Stimulated activated CD8-positive, alpha-beta memory T cell treated with anti-CD3 and anti-CD28 coated beads, Interleukin-2, amount 100 ng/mL, for 1 hour (primary cell): ENCODE results near the gene OR13A1.
"Not testable (repeated sequence)": the region's sequence is repeated elsewhere in the genome, so short reads cannot be mapped to it uniquely, and the experiment has no call there.

ENCODE experiments used
- DNase-seq, 2 donors: peaks; one replicate each; pipeline ENCODE4 v3.0.0-alpha.2; 2020; ENCODE audit warnings: low read depth in 2 of 2

The OR13A1 gene

GRCh38 chr10:45315508-45315907 lies at the start of gene OR13A1:
TSS of gene OR13A1 (minus strand) at chr10:45315608. CDS start at chr10:45304422, 11,186 bp downstream.
- no peak for DNase-seq

- not testable (repeated sequence) for DNase-seq
These were observed 46.8 kb upstream of the OR13A1 start for GRCh38 chr10:45361983-45362799.

DNA sequence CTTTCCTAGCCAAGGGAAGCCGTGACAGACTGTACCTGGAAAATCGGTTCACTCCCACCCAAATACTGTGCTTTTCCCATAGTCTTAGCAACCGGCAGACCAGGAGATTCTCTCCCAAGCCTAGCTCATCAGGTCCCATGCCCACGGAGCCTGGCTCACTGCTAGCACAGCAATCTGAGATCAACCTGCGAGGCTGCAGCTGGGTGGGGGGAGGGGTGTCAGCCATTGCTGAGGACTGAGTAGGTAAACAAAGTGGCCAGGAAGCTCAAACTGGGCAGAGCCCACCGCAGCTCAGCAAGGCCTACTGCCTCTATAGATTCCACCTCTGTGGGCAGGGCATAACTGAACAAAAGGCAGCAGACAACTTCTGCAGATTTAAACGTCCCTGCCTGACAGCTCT lies 43.6 kb upstream of the OR13A1 start:
- DNase-seq, result not testable (repeated sequence)

DNA sequence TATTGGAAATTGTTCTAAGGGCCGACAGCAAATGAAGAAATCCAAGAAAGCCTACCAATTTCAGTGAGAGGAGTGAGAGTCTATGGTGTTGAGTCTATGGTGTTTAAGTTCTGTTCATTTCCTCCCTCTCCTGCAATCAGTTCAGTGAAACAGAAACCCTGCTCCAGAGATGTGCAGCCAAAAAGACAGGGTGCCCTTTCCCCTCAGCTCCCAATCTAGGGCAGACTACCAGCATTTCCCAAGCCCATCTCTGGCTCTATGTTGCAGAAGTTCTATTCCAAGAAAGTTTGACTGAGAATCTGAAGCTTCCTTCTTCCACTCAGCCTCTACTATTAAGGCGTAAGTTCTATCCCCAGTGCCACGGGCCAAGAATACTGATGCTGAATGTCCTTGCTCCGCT lies 40.1 kb upstream of the OR13A1 start:
- no peak for DNase-seq

DNA sequence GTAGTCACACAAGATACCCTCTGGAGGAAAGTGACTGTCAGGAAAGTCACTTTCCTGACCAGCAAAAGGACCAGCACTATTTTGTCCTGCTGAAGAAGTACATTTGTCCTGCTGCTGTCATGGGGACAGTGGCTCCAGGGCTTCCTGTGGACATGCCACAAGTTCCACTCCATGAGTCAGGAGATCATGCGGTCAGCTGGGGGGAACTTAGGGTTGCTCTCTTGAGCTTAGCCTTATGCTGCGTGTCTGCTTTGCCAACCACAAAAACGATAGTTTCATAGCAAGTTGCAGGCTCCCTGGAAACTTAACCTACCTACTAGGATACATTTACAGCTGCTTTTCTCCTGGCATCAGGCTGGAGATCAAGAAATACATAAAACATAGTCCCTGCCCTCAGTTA lies 38.9 kb upstream of the OR13A1 start:
- DNase-seq, result no peak

DNA sequence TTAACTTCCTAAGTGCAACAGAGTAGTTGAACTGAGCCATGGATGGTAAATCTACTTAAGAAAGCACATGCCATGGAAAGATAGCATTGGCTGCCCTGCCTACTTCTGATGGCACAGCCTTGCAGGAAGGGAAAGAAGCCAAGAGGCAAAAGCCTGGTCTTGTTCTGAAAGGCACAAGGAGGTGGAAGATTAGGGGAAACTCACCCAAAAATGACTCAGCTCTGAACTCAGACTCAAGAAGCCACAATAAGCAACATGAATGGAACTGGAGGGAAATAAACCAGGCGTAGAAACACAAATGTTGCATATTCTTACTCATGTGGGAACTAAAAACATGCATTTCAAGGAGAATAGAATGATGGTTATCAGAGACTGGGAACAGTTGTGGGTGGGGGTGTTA lies 37.8 kb upstream of the OR13A1 start:
- no peak for DNase-seq

GRCh38 chr10:45348196-45348765 lies 32.9 kb upstream of the OR13A1 start:
- not testable (repeated sequence) for DNase-seq

- not testable (repeated sequence) for DNase-seq
These were observed 32.1 kb upstream of the OR13A1 start for GRCh38 chr10:45347464-45347863.

GRCh38 chr10:45346652-45347335 lies 31.4 kb upstream of the OR13A1 start:
- not testable (repeated sequence) for DNase-seq

DNA sequence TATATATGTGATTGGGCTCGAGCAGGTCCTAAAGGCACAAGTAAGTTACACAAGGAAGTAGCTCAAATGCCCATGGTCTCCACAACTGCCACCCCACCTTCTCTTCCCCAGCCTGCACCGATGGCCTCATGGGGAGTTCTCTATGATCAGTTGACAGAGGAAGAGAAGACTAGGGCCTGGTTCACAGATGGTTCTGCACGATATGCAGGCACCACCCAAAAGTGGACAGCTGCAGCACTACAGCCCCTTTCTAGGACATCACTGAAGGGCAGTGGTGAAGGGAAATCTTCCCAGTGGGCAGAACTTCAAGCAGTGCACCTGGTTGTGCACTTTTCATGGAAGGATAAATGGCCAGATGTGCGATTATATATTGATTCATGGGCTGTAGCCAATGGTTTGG lies 25.0 kb upstream of the OR13A1 start:
- DNase-seq, result not testable (repeated sequence)

- no peak for DNase-seq
These were observed 24.5 kb upstream of the OR13A1 start for GRCh38 chr10:45339894-45340293.

- DNase-seq, result not testable (repeated sequence)
These were observed 16.4 kb upstream of the OR13A1 start for GRCh38 chr10:45331824-45332223.

- not testable (repeated sequence) for DNase-seq
These were observed 11.5 kb upstream of the OR13A1 start for GRCh38 chr10:45326864-45327263.

DNA sequence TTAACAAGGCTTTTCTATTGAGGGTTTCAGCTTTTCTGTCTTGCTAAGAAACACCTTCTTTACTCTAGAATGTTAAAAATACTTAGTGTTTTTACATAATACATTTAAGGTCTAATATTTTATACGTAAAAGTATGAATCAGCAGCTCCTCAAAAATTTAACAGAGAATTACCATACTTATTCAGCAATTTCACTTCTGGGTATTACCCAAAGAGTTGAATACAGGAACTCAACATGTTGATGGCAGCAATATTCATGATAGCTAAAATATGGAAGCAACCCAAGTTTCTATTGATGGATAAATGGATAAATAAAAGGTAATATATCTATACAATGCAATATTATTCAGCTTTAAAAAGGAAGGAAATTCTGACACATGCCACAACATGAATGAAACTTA lies 9.7 kb upstream of the OR13A1 start:
- DNase-seq, result no peak

DNA sequence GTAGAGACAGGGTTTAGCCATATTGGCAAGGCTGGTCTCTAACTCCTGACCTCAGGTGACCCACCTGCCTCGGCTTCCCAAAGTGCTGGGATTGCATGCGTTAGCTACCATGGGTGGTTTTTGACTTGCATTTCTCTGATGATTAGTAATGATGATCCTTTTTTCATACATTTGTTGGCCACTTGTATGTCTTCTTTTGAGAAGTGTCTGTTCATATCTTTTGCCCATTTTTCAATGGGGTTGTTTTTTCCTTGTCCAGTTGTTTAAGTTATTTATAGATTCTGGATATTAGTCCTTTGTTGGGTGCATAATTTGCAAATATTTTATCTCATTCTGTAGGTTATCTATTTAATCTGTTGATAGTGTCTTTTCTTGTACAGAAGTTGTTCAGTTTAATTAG lies 4.3 kb upstream of the OR13A1 start:
- DNase-seq, result no peak

- DNase-seq, result no peak
These were observed 2.0 kb downstream of the OR13A1 start for GRCh38 chr10:45313264-45313873.

GRCh38 chr10:45308707-45309106 lies 6.7 kb downstream of the OR13A1 start:
- DNase-seq, result no peak

GRCh38 chr10:45302573-45302972 lies 12.8 kb downstream of the OR13A1 start:
- DNase-seq, result no peak

GRCh38 chr10:45298341-45298955 lies 17.0 kb downstream of the OR13A1 start:
- not testable (repeated sequence) for DNase-seq

- no peak for DNase-seq
These were observed 20.7 kb downstream of the OR13A1 start for GRCh38 chr10:45294681-45295080.

DNA sequence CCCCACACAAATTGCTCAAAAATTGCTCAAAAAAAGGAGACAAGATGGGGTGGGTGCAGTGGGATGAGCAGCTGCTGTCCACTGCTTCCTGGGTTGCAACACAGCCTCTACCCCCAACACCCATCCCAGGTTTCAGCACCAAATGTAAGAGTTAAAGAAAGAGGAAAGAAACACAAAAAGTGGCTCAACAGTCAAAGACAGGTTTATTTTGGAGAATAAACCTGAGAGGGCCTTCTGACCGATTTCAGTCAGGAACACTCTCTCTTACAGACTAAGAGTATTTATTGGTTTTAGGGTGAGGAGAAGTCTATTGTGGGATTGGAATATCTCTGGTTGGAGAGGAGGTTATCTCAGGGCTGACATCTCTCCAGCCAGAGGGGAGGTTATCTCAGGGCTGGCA lies 28.4 kb downstream of the OR13A1 start:
- no peak for DNase-seq

DNA sequence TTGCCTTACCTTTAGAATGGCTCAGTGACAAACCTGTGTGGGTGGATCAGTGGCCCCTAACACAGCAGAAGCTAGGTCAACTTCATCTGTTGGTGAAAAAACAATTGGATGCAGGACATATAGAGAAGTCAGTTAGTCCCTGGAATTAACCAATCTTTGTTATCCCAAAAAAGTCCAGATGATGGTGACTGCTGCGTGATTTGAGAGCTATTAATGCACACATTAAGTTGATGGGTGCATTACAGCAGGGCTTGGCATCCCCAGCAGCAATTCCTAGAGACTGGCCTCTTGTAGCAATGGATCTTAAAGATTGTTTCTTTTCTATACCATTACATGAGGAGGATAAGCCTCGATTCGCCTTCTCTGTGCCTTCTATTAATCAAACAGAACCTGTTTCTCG lies 33.3 kb downstream of the OR13A1 start:
- DNase-seq, result no peak
